GM23248 (cell line): ENCODE results near the gene TSEN15.

Experiments
- EZH2 ChIP-seq: fragments of 200-600 bp; sonication (generic); IDR thresholded peaks from 2 replicates; pipeline ENCODE4 v1.6.1; 2018; ENCODE audit warnings: antibody characterized with exemption, mild to moderate bottlenecking; ENCODE audit not compliant: insufficient read depth, poor library complexity, severe bottlenecking
- EZH2phosphoT487 ChIP-seq: fragments of 200-600 bp; sonication (generic); IDR thresholded peaks from 2 replicates; pipeline ENCODE4 v1.6.1; 2018; ENCODE audit warnings: antibody characterized with exemption, moderate library complexity, mild to moderate bottlenecking, low read depth; ENCODE audit not compliant: insufficient read depth

GRCh38 chr1:184052194-184052559, 647 bp downstream of the TSEN15 start:
- TF ChIP-seq EZH2phosphoT487: no peak
- TF ChIP-seq EZH2: no peak
